Breast epithelium (tissue), 4 donors: ENCODE data around the gene FCN3. TPM values are rescaled to one million over a fixed set of nuclear protein-coding genes. Genes with fewer than 3 reads are reported as not detected.

Experiments used
- DNase-seq, 2 donors: peaks; one replicate each; pipeline ENCODE4 v3.0.0-alpha.2; 2019; ENCODE audit warnings: low spot score in 2 of 2
- H3K27ac ChIP-seq, 2 donors: fragments of 200-600 bp; sonication (generic) in 1 of 2; one replicate each; pipeline ENCODE4 v1.5.1; 2016 to 2019; ENCODE audit warnings: mild to moderate bottlenecking in 1 of 2
- H3K27me3 ChIP-seq, 2 donors: fragments of 200-600 bp; sonication (generic) in 1 of 2; one replicate each; pipeline versions ENCODE4 v1.5.1 to v1.6.0; 2017 to 2019; ENCODE audit warnings: control low read depth in 1 of 2, mild to moderate bottlenecking in 1 of 2
- H3K36me3 ChIP-seq: fragments of 200-600 bp; one replicate; pipeline ENCODE4 v1.5.1; 2019
- H3K4me1 ChIP-seq, 2 donors: fragments of 200-600 bp; sonication (generic); one replicate each; pipeline ENCODE4 v1.5.1; 2016 to 2019; ENCODE audit warnings: control low read depth in 1 of 2
- H3K4me3 ChIP-seq, 3 donors: fragments of 200-600 bp; sonication (generic); 1 replicate in 2 of 3; 2 replicates in 1 of 3; pipeline ENCODE4 v1.5.1; 2016 to 2019; ENCODE audit warnings: mild to moderate bottlenecking in 3 of 3, moderate library complexity in 2 of 3
- H3K9me3 ChIP-seq, 2 donors: fragments of 200-600 bp; sonication (generic) in 1 of 2; one replicate each; pipeline ENCODE4 v1.5.1; 2016 to 2019; ENCODE audit warnings: control low read depth in 1 of 2
- CTCF ChIP-seq, 3 donors: fragments of 450-650 bp; IDR thresholded peaks; one replicate each; pipeline ENCODE4 v1.5.1; 2016 to 2017; ENCODE audit warnings: antibody characterized with exemption in 3 of 3, mild to moderate bottlenecking in 3 of 3, moderate library complexity in 3 of 3
- POLR2A ChIP-seq: fragments of 450-650 bp; IDR thresholded peaks from one replicate; pipeline ENCODE4 v1.6.1; 2016; ENCODE audit warnings: antibody characterized with exemption, mild to moderate bottlenecking, moderate library complexity
- POLR2AphosphoS5 ChIP-seq, 3 donors: sonication (generic); formaldehyde crosslinking; IDR thresholded peaks; one replicate each; pipeline ENCODE4 v1.6.1; 2017; ENCODE audit warnings: antibody characterized with exemption in 3 of 3
- intact Hi-C: fragments of 100-400 bp; cut with DNase I; formaldehyde crosslinking; loops from one replicate; pipeline ENCODE4 v1.15.1; 2023; ENCODE audit warnings: low total_unique reads
- total RNA-seq, 3 donors: library from RNA; depleted of rRNA; stranded (reverse); fragments of >200 nt; gene quantifications; one replicate each; pipeline ENCODE4 v1.1.0, GENCODE V29; 2016

Gene FCN3
- total RNA-seq, 3 donors from 2014 or later, result 6.0 to 10.5 (median 7.4) TPM

DNA sequence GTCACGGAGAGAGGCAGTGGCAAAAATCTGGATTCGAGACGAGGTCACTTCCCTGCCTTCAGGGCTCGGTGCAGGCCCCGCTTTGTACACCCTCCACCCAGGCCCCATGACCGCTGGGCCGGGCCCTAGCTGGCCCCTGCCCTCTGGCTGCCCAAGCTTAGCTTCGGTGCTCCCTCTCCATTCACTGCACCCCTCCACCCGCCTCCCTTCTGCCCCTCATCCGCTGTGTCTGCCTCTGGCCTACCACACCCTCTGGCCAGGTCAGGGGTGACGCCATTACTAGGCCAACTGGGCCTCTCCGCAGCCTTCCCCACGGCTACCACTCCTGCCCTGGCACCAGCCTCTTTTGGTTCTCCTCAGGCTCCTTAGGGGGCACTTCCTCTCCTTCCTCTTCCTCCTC is 9.0 kb upstream of the FCN3 start:
- no peak for DNase-seq
- no peak for TF ChIP-seq POLR2AphosphoS5 (IDR thresholded peaks at IDR 0.05)
- no peak for TF ChIP-seq POLR2A
- no peak for TF ChIP-seq CTCF (IDR thresholded peaks at IDR 0.05)
- no peaks in the 10 kb centered on the region for H3K27me3 ChIP-seq
- H3K27ac ChIP-seq, result peak overlapping the region in 1 of 2 donors; percentile 45
- peaks cover 9 to 24% of the 10 kb centered on the region in 2 donors for H3K4me1 ChIP-seq
- H3K36me3 ChIP-seq, result no peaks in the 10 kb centered on the region
- no peak overlapping the region for H3K4me3 ChIP-seq
- intact Hi-C loops, result no loop called here
- H3K9me3 ChIP-seq, result no peaks in the 10 kb centered on the region

GRCh38 chr1:27383039-27383605 is 8.5 kb upstream of the FCN3 start, which contains the start of gene CD164L2:
CD164L2 (minus strand) TSS chr1:27383333; CDS start chr1:27383239, 94 bp downstream.
- H3K36me3 ChIP-seq, result no peaks in the 10 kb centered on the region
- DNase-seq, result peak in 1 of 2 donors; percentile 75
- no peaks in the 10 kb centered on the region for H3K9me3 ChIP-seq
- no peaks in the 10 kb centered on the region for H3K27me3 ChIP-seq
- H3K4me3 ChIP-seq, result peak within 1 kb of the TSS in 2 of 3 donors; percentile 56 to 61
- peaks cover 9 to 24% of the 10 kb centered on the region in 2 donors for H3K4me1 ChIP-seq
- peak within 1 kb of the TSS; percentile 39 to 45 for H3K27ac ChIP-seq
- TF ChIP-seq CTCF (IDR thresholded peaks at IDR 0.05) (no peak), POLR2A (no peak), POLR2AphosphoS5 (IDR thresholded peaks at IDR 0.05) (no peak)
- intact Hi-C loops, result no loop called here

DNA sequence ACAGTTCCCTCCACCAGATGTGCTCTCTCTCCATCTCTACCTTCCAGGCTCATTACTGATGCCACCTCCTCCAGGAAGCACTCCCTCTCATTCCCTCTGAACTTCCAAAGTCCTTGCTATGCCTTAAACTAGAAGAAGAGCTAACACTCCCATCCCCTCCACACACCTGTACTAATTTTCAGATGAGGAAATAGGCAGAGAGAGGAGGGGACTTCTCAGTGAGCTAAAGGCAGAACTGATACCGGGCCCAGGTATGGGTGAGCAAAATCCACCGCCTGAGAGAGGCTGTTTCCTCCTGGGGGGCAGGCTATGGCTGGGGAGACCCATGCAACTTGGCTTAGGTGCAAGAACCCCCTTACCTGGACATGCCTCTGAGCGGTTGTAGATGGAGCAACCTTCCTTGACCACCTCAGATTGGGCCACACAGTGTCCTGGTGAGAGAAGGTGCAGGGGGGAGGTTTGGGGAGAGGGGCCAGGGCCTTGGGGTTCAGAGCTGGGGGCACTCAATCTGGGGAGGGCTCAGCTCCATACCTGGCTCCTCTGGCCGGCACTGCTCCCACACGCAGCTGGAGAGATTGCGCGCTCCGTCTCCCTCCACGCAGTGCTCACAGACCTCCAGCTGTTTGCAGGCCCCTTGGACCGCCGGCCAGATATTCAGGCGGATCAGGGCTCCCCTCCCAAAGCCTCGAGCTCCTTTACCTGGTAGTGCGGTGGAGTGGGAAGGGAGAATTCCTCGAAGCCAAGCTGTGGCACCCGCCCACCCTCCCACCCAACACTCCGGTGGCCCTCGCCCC is 7.5 kb upstream of the FCN3 start:
- H3K36me3 ChIP-seq, result no peaks in the 10 kb centered on the region
- no peaks in the 10 kb centered on the region for H3K27me3 ChIP-seq
- H3K9me3 ChIP-seq, result no peaks in the 10 kb centered on the region
- no peak for DNase-seq
- H3K27ac ChIP-seq, result peak overlapping the region in 1 of 2 donors; percentile 68
- H3K4me3 ChIP-seq, result peak overlapping the region in 2 of 3 donors; percentile 56 to 61
- intact Hi-C loops, result no loop called here
- no peak for TF ChIP-seq POLR2AphosphoS5 (IDR thresholded peaks at IDR 0.05)
- TF ChIP-seq POLR2A, result no peak
- no peak for TF ChIP-seq CTCF (IDR thresholded peaks at IDR 0.05)
- peaks cover 9 to 24% of the 10 kb centered on the region in 2 donors for H3K4me1 ChIP-seq

- intact Hi-C loops, result no loop called here
- H3K27ac ChIP-seq, result peak overlapping the region; percentile 68 to 76
- TF ChIP-seq POLR2AphosphoS5 (IDR thresholded peaks at IDR 0.05) (no peak), POLR2A (no peak)
Observed at GRCh38 chr1:27380766-27381733, 6.4 kb upstream of the FCN3 start.

GRCh38 chr1:27380224-27380623 is 5.6 kb upstream of the FCN3 start:
- H3K27ac ChIP-seq, result peak overlapping the region; percentile 68 to 76
- intact Hi-C loops, result no loop called here

More at GRCh38 chr1:27380766-27381733, 6.4 kb upstream of the FCN3 start:
- DNase-seq, result no peak
- Histone ChIP-seq H3K36me3 (no peaks in the 10 kb centered on the region), H3K4me3 (no peak overlapping the region), H3K4me1 (peaks cover 9 to 24% of the 10 kb centered on the region in 2 donors), H3K27me3 (no peaks in the 10 kb centered on the region), H3K9me3 (no peaks in the 10 kb centered on the region)

More at GRCh38 chr1:27380224-27380623, 5.6 kb upstream of the FCN3 start:
- Histone ChIP-seq H3K4me3 (no peak overlapping the region), H3K27me3 (no peaks in the 10 kb centered on the region), H3K9me3 (no peaks in the 10 kb centered on the region), H3K4me1 (peaks cover 9 to 24% of the 10 kb centered on the region in 2 donors), H3K36me3 (no peaks in the 10 kb centered on the region)
- no peak for DNase-seq
- no peak for TF ChIP-seq POLR2AphosphoS5 (IDR thresholded peaks at IDR 0.05)
- no peak for TF ChIP-seq CTCF (IDR thresholded peaks at IDR 0.05)
- TF ChIP-seq POLR2A, result no peak
